Measurements from ENCODE around the gene COG4.

- TF ChIP-seq CTCF (IDR thresholded peaks at IDR 0.05) (no peak), EP300 (IDR thresholded peaks at IDR 0.05) (no peak)
These were observed 40.3 kb upstream of the COG4 start for GRCh38 chr16:70563636-70564035.
